ENCODE results near the gene NCKAP5.

GRCh38 chr2:132896073-132896472 is 672.2 kb downstream of the NCKAP5 start:
- no peak for TF ChIP-seq CTCF (IDR thresholded peaks at IDR 0.05)
- no peak for TF ChIP-seq POLR2A (IDR thresholded peaks at IDR 0.05)
